Upper lobe of right lung (tissue), 1 donor: ENCODE results near the gene ZBTB16. TPM values are rescaled to one million over a fixed set of nuclear protein-coding genes. Genes with fewer than 3 reads are reported as not detected.

Experiments
- ATAC-seq: fragments of 200-7000 bp; cut with Tn5 transposase; one replicate; pipeline ENCODE4 v1.9.1; 2020; ENCODE audit warnings: mild to moderate bottlenecking, moderate library complexity
- DNase-seq: peaks from one replicate; pipeline ENCODE4 v3.0.0-alpha.2; 2020
- H3K27ac ChIP-seq: fragments of 200-600 bp; one replicate; pipeline ENCODE4 v1.8.0; 2022
- H3K27me3 ChIP-seq: fragments of 200-600 bp; one replicate; pipeline ENCODE4 v1.8.0; 2022; ENCODE audit warnings: mild to moderate bottlenecking
- H3K36me3 ChIP-seq: fragments of 200-600 bp; one replicate; pipeline ENCODE4 v1.8.0; 2022
- H3K4me1 ChIP-seq: fragments of 200-600 bp; one replicate; pipeline ENCODE4 v1.8.0; 2022
- H3K4me3 ChIP-seq: fragments of 200-600 bp; one replicate; pipeline ENCODE4 v1.8.0; 2022; ENCODE audit warnings: mild to moderate bottlenecking
- H3K9me3 ChIP-seq: fragments of 200-600 bp; one replicate; pipeline ENCODE4 v1.8.0; 2022
- intact Hi-C: fragments of 100-400 bp; cut with DNase I; formaldehyde crosslinking; loops from one replicate; pipeline ENCODE4 v1.11.0; 2022
- total RNA-seq: library from RNA; stranded (reverse); fragmentation: NEBNext Ultra II Directional; extraction: Animal tissue kit (Norgen Biotek cat#: 25700); gene quantifications from one replicate; pipeline ENCODE4 v1.2.1, GENCODE V29; 2021
- TF ChIP-seq, protein P1 (sequence below): fragments of 200-600 bp; IDR thresholded peaks from one replicate; pipeline ENCODE4 v1.8.0; 2022; ENCODE audit warnings: antibody characterized with exemption
- donor health status: DM: no; HTN: yes; CAD: no; lungs with severe emphysema.

The ZBTB16 gene
- total RNA-seq, 1 donor from 2014 or later, result 221 TPM

DNA sequence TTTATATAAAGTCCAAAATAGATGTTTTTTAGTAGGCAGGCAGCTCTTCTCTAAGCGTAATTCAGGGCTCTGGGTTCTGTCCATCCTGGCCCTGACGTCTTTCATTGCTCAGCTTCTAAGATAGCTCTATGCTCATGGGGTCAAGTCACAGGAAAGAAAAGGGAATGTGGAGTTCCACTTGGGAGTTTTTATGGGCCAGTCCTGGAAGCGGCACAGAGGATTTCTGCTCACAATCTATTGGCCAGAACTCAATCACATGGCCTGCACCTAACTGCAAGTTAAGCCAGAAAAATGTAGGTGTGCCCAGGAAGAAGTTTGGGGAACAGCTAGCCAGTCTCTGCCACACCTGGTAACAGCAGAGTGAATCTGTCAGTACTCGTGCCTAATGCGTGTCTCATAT, 7.4 kb upstream of the ZBTB16 start:
- H3K4me3 ChIP-seq, result no peak overlapping the region
- H3K9me3 ChIP-seq, result no peaks in the 10 kb centered on the region
- H3K36me3 ChIP-seq, result no peaks in the 10 kb centered on the region
- no peak for DNase-seq
- no peak overlapping the region for H3K27ac ChIP-seq
- H3K4me1 ChIP-seq, result no peaks in the 10 kb centered on the region
- no peaks in the 10 kb centered on the region for H3K27me3 ChIP-seq
- TF ChIP-seq, protein P1, sequence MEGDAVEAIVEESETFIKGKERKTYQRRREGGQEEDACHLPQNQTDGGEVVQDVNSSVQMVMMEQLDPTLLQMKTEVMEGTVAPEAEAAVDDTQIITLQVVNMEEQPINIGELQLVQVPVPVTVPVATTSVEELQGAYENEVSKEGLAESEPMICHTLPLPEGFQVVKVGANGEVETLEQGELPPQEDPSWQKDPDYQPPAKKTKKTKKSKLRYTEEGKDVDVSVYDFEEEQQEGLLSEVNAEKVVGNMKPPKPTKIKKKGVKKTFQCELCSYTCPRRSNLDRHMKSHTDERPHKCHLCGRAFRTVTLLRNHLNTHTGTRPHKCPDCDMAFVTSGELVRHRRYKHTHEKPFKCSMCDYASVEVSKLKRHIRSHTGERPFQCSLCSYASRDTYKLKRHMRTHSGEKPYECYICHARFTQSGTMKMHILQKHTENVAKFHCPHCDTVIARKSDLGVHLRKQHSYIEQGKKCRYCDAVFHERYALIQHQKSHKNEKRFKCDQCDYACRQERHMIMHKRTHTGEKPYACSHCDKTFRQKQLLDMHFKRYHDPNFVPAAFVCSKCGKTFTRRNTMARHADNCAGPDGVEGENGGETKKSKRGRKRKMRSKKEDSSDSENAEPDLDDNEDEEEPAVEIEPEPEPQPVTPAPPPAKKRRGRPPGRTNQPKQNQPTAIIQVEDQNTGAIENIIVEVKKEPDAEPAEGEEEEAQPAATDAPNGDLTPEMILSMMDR, result no peak
- no peak for ATAC-seq
- intact Hi-C loops, result no loop called here

DNA sequence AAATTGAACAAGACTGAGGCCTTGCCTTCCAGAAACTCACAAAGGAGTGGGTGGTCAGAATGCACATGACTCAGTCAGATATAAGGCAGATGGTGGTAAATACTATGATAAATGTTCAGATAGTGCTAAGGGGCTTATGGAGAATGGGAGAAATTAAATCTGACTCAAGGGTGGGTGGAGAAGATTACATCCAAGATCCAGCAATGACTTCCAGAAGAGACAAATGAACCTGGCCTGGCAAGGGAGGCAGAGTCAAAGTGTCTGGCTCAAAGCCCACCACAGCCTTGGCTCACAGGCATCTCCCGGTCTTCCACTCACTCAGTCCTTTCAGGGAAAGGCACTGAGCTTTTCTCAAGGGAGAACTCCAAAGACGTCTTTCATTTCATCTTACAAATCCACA, 6.1 kb upstream of the ZBTB16 start:
- intact Hi-C loops, result no loop called here
- TF ChIP-seq, protein P1, result no peak
- Histone ChIP-seq H3K27ac (no peak overlapping the region), H3K4me3 (no peak overlapping the region), H3K4me1 (peaks cover 11% of the 10 kb centered on the region), H3K36me3 (no peaks in the 10 kb centered on the region), H3K27me3 (no peaks in the 10 kb centered on the region), H3K9me3 (no peaks in the 10 kb centered on the region)
- no peak for ATAC-seq
- DNase-seq, result no peak

DNA sequence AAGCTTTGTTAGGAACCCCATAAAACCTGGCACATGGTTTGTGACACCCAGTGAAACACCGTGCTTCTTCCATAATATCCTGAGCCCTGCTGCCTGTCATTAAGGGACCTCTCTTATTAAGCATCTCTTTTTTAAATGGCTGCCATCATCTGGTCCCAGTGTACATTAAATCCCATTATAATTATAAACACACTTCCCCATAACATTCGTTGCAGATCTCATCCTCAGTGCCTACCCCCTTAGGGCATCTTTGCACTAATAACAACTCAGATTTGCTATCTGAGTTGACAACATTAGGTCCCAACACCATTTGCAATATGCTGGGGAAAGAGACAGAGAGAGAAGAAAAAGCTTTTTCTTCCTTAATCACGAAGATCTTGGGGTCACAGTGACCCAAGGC, 4.7 kb upstream of the ZBTB16 start:
- ATAC-seq (no peak), DNase-seq (no peak)
- TF ChIP-seq, protein P1, result no peak
- H3K27me3 ChIP-seq, result no peaks in the 10 kb centered on the region
- intact Hi-C loops, result no loop called here
- H3K9me3 ChIP-seq, result no peaks in the 10 kb centered on the region
- H3K4me3 ChIP-seq, result no peak overlapping the region
- H3K36me3 ChIP-seq, result no peaks in the 10 kb centered on the region
- peaks cover 18% of the 10 kb centered on the region for H3K4me1 ChIP-seq
- H3K27ac ChIP-seq, result no peak overlapping the region

DNA sequence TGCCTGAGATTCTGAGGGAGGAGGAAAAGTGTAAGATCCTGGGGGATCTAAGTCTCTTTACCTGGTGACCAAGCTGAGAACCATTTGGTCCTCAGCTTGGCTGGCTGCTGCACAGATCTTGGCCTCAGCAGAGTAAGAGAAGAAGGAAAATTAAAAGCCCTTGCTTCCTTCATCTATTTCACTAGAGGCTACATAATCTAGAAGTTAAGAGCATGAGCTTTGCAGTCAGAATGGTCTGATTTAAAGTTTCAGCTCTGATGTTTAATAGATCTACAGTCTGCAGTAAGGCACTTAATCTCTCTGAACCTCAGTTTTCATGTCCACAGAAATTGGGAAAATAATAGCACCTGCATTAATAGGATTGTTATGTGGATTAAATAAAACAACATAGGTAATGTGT, 3.1 kb upstream of the ZBTB16 start:
- H3K4me3 ChIP-seq, result no peak overlapping the region
- no peak for ATAC-seq
- intact Hi-C loops, result no loop called here

DNA sequence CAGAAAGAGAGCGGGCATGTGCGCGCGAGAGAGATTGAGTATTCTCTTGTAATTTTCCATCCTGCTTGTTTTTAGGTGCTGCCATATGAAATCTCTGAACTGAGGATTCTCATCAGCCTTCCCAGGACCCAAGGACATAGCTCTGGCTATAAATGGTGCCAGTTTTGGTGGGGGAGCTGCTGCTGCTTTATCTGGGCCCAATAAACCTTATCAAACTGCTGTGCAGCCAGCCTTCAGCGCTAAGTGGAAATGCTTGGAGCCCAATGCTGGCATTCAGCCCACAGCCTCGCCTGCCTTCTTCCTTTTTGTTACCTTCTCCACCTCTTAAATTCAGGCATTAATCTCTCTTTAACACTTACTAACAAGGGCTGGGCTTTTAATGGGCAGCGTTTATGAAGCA, 2.4 kb upstream of the ZBTB16 start:
- no peak for ATAC-seq
- intact Hi-C loops, result no loop called here
- Histone ChIP-seq H3K27ac (peak overlapping the region; percentile 60), H3K36me3 (no peaks in the 10 kb centered on the region), H3K4me1 (peaks cover 19% of the 10 kb centered on the region), H3K4me3 (no peak overlapping the region), H3K9me3 (no peaks in the 10 kb centered on the region), H3K27me3 (no peaks in the 10 kb centered on the region)
- DNase-seq, result peak; percentile 71
- TF ChIP-seq, protein P1, result no peak

More for the DNA sequence above, 3.1 kb upstream of the ZBTB16 start:
- no peaks in the 10 kb centered on the region for H3K27me3 ChIP-seq
- DNase-seq, result no peak
- H3K4me1 ChIP-seq, result peaks cover 18% of the 10 kb centered on the region
- H3K27ac ChIP-seq, result no peak overlapping the region
- no peaks in the 10 kb centered on the region for H3K36me3 ChIP-seq
- no peaks in the 10 kb centered on the region for H3K9me3 ChIP-seq
- TF ChIP-seq, protein P1, result no peak

DNA sequence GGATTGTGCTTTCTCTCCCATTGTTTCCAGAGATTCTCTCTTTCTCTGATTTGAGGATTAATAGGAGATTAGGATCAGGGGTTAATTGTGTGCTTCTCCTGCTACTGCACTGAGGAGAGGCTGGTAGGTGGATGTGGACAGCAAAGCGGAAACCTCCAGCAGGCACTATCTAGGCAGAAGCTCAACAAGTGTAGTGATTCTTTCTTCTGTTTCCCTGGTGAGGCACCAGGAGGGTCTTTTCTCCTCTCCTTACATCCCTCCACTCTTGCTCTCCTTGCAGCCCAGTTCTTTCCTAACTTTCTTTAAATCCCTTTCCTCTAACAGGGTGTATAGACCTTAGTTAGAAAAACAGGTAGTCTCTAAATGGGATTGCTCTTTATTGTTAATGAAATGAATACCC, 1.9 kb upstream of the ZBTB16 start:
- intact Hi-C loops, result no loop called here
- no peaks in the 10 kb centered on the region for H3K9me3 ChIP-seq
- TF ChIP-seq, protein P1, result no peak
- ATAC-seq, result no peak
- DNase-seq, result no peak
- H3K4me3 ChIP-seq, result no peak overlapping the region
- no peaks in the 10 kb centered on the region for H3K27me3 ChIP-seq
- peaks cover 2% of the 10 kb centered on the region for H3K36me3 ChIP-seq
- H3K27ac ChIP-seq, result peak overlapping the region; percentile 60
- peaks cover 23% of the 10 kb centered on the region for H3K4me1 ChIP-seq
